Measurements from ENCODE around the gene GAS2. TPM values are rescaled to one million over a fixed set of nuclear protein-coding genes. Genes with fewer than 3 reads are reported as not detected.

Gene GAS2
- total RNA-seq, 2 donors from 2014 or later = 13.2 to 24.6 TPM

GRCh38 chr11:22711071-22711770 lies 44.8 kb downstream of the GAS2 start:
- TF ChIP-seq CTCF (IDR thresholded peaks at IDR 0.05) = no peak
- TF ChIP-seq POLR2A (IDR thresholded peaks at IDR 0.05) = no peak
- intact Hi-C loops (cut with DNase I) = no loop called here
- DNase-seq (peak in 3 of 4 donors; percentile 10 to 42 (median 18)), ATAC-seq (peak; percentile 73)
- H3K9me3 ChIP-seq = no peaks in the 10 kb centered on the region
- no peaks in the 10 kb centered on the region for H3K36me3 ChIP-seq (replicated peaks in 1 of 2; ENCODE audit: insufficient read depth in 1 of 2, low read depth in 2 of 2)
- whole genome bisulfite sequencing, 2 donors = 63 to 65% methylated on average over 3 of the region's 3 CpGs
- no peak overlapping the region for H3K4me3 ChIP-seq
- peaks cover 18% of the 10 kb centered on the region for H3K4me1 ChIP-seq
- no peaks in the 10 kb centered on the region for H3K27me3 ChIP-seq
- H3K27ac ChIP-seq = peak overlapping the region in 3 of 4 donors; percentile 26 to 37 (median 28)

GRCh38 chr11:22711880-22712279 lies 45.5 kb downstream of the GAS2 start:
- no peak for ATAC-seq
- Histone ChIP-seq H3K9me3 (no peaks in the 10 kb centered on the region), H3K27ac (peak overlapping the region in 1 of 4 donors; percentile 37), H3K4me3 (no peak overlapping the region), H3K4me1 (peaks cover 18% of the 10 kb centered on the region), H3K27me3 (no peaks in the 10 kb centered on the region), H3K36me3 (replicated peaks in 1 of 2; ENCODE audit: insufficient read depth in 1 of 2, low read depth in 2 of 2) (no peaks in the 10 kb centered on the region)
- peak; percentile 22 to 65 (median 41) for DNase-seq
- TF ChIP-seq CTCF (IDR thresholded peaks at IDR 0.05) = no peak
- TF ChIP-seq POLR2A (IDR thresholded peaks at IDR 0.05) = no peak
- intact Hi-C loops (cut with DNase I) = no loop called here
- WGBS, 2 donors = 44 to 50% methylated on average over 1 of the region's 1 CpG

GRCh38 chr11:22713336-22713735 lies 46.9 kb downstream of the GAS2 start:
- peaks cover 11% of the 10 kb centered on the region for H3K4me1 ChIP-seq
- intact Hi-C loops (cut with DNase I) = no loop called here

GRCh38 chr11:22715971-22716370 lies 49.6 kb downstream of the GAS2 start:
- 88 to 97% methylated on average over 3 of the region's 3 CpGs for WGBS, 2 donors
- H3K27me3 ChIP-seq = no peaks in the 10 kb centered on the region
- H3K36me3 ChIP-seq (replicated peaks in 1 of 2; ENCODE audit: insufficient read depth in 1 of 2, low read depth in 2 of 2) = no peaks in the 10 kb centered on the region
- ATAC-seq = no peak
- no peak for DNase-seq
- H3K4me3 ChIP-seq = no peak overlapping the region
- peaks cover 0 to 3% (median 0%) of the 10 kb centered on the region in 3 donors for H3K9me3 ChIP-seq
- no peak overlapping the region for H3K27ac ChIP-seq
- H3K4me1 ChIP-seq = peaks cover 9% of the 10 kb centered on the region
- intact Hi-C loops (cut with DNase I) = no loop called here
- TF ChIP-seq POLR2A (IDR thresholded peaks at IDR 0.05) (no peak), CTCF (IDR thresholded peaks at IDR 0.05) (no peak)

More at GRCh38 chr11:22713336-22713735, 46.9 kb downstream of the GAS2 start:
- Histone ChIP-seq H3K27ac (no peak overlapping the region), H3K36me3 (replicated peaks in 1 of 2; ENCODE audit: insufficient read depth in 1 of 2, low read depth in 2 of 2) (no peaks in the 10 kb centered on the region), H3K9me3 (peaks cover 0 to 3% (median 0%) of the 10 kb centered on the region in 3 donors), H3K4me3 (no peak overlapping the region), H3K27me3 (no peaks in the 10 kb centered on the region)
- WGBS, 2 donors = 90 to 97% methylated on average over 1 of the region's 1 CpG
- ATAC-seq = no peak
- DNase-seq = no peak
- TF ChIP-seq POLR2A (IDR thresholded peaks at IDR 0.05) = no peak
- no peak for TF ChIP-seq CTCF (IDR thresholded peaks at IDR 0.05)

GRCh38 chr11:22720457-22720856 lies 54.0 kb downstream of the GAS2 start:
- ATAC-seq (no peak), DNase-seq (no peak)
- H3K4me3 ChIP-seq = no peak overlapping the region
- H3K9me3 ChIP-seq = peaks cover 0 to 3% (median 0%) of the 10 kb centered on the region in 3 donors
- peaks cover 19% of the 10 kb centered on the region for H3K4me1 ChIP-seq
- H3K36me3 ChIP-seq (replicated peaks in 1 of 2; ENCODE audit: insufficient read depth in 1 of 2, low read depth in 2 of 2) = no peaks in the 10 kb centered on the region
- TF ChIP-seq CTCF (IDR thresholded peaks at IDR 0.05) = no peak
- no peak for TF ChIP-seq POLR2A (IDR thresholded peaks at IDR 0.05)
- H3K27ac ChIP-seq = no peak overlapping the region
- no peaks in the 10 kb centered on the region for H3K27me3 ChIP-seq
- intact Hi-C loops (cut with DNase I) = no loop called here
- WGBS, 2 donors = 88 to 91% methylated on average over 3 of the region's 3 CpGs

Data from body of pancreas (tissue), 4 donors.